ENCODE results near the gene FAM120A. TPM values are rescaled to one million over a fixed set of nuclear protein-coding genes. Genes with fewer than 3 reads are reported as not detected.

Gene FAM120A
- total RNA-seq, 1 donor from 2014 or later = 57.7 TPM

- Mint-ChIP-seq H3K4me1 (ENCODE audit: low read depth, unreplicated experiment) (peaks cover 2% of the 10 kb centered on the region), H3K4me3 (ENCODE audit: unreplicated experiment) (no peak overlapping the region), H3K27me3 (ENCODE audit: low read depth, unreplicated experiment) (no peaks in the 10 kb centered on the region), H3K27ac (ENCODE audit: unreplicated experiment) (no peak overlapping the region), H3K36me3 (ENCODE audit: low read depth, unreplicated experiment) (peaks cover 2% of the 10 kb centered on the region), H3K9me3 (ENCODE audit: unreplicated experiment) (peaks cover 5% of the 10 kb centered on the region)
- Histone ChIP-seq H3K4me3 (ENCODE audit: insufficient read depth, low read depth, low read length) (no peak overlapping the region), H3K4me1 (ENCODE audit: insufficient read depth, low read length) (no peaks in the 10 kb centered on the region), H3K9ac (ENCODE audit: low read length) (no peak overlapping the region), H3K27me3 (ENCODE audit: insufficient read depth, low read length) (no peaks in the 10 kb centered on the region), H4K20me1 (ENCODE audit: insufficient read depth, low read length) (peaks cover 79% of the 10 kb centered on the region), H3K4me2 (ENCODE audit: low read length) (no peak overlapping the region), H3K9me3 (ENCODE audit: insufficient read depth, low read depth, low read length) (no peaks in the 10 kb centered on the region), H2AFZ (ENCODE audit: low read depth, low read length) (no peak overlapping the region), H3K79me2 (ENCODE audit: insufficient read depth, low read length) (peaks cover 74% of the 10 kb centered on the region), H3K36me3 (ENCODE audit: insufficient read depth, low read length) (no peaks in the 10 kb centered on the region), H3K27ac (ENCODE audit: low read depth, low read length) (no peak overlapping the region)
- FAIRE-seq (no peak), DNase-seq (ENCODE audit: low read depth) (no peak)
- no peak for TF ChIP-seq CTCF (IDR thresholded peaks at IDR 0.05; ENCODE audit: insufficient read depth, low read depth, low read length)
- no peak for TF ChIP-seq EZH2 (IDR thresholded peaks at IDR 0.05; ENCODE audit: insufficient read depth, low read length)
Observed at GRCh38 chr9:93613174-93613573, 161.7 kb downstream of the FAM120A start.

DNA sequence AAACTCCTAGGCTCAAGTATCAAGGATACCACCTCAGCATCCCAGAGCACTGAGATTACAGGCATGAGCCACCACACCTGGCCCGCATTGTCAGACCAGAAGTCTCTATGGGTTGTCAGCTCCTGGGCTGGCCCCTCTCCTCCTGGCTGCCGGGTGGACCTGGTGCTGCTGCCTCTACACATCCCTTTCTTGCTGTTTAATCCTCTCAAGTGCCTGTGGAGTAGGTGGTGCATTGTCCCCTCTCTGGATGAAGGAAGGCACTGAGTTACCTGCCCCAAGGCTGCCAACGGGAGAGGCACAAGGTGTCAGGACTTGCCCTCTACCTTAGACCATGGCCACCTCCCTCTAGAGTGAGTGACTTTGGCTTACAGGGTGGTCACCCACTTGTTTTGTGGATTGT is 162.3 kb downstream of the FAM120A start:
- no peaks in the 10 kb centered on the region for H3K4me1 ChIP-seq (ENCODE audit: insufficient read depth, low read length)
- Mint-ChIP-seq H3K27me3 (ENCODE audit: low read depth, unreplicated experiment) (no peaks in the 10 kb centered on the region), H3K4me3 (ENCODE audit: unreplicated experiment) (no peak overlapping the region), H3K9me3 (ENCODE audit: unreplicated experiment) (peaks cover 5% of the 10 kb centered on the region), H3K36me3 (ENCODE audit: low read depth, unreplicated experiment) (peaks cover 2% of the 10 kb centered on the region), H3K4me1 (ENCODE audit: low read depth, unreplicated experiment) (peaks cover 2% of the 10 kb centered on the region), H3K27ac (ENCODE audit: unreplicated experiment) (no peak overlapping the region)
- FAIRE-seq (no peak), DNase-seq (ENCODE audit: low read depth) (no peak)
- peaks cover 80% of the 10 kb centered on the region for H3K79me2 ChIP-seq (ENCODE audit: insufficient read depth, low read length)
- no peaks in the 10 kb centered on the region for H3K27me3 ChIP-seq (ENCODE audit: insufficient read depth, low read length)
- H3K36me3 ChIP-seq (ENCODE audit: insufficient read depth, low read length) = no peaks in the 10 kb centered on the region
- H3K4me3 ChIP-seq (ENCODE audit: insufficient read depth, low read depth, low read length) = no peak overlapping the region
- no peak overlapping the region for H3K27ac ChIP-seq (ENCODE audit: low read depth, low read length)
- no peaks in the 10 kb centered on the region for H3K9me3 ChIP-seq (ENCODE audit: insufficient read depth, low read depth, low read length)
- no peak overlapping the region for H3K9ac ChIP-seq (ENCODE audit: low read length)
- peaks cover 85% of the 10 kb centered on the region for H4K20me1 ChIP-seq (ENCODE audit: insufficient read depth, low read length)
- H2AFZ ChIP-seq (ENCODE audit: low read depth, low read length) = no peak overlapping the region
- TF ChIP-seq CTCF (IDR thresholded peaks at IDR 0.05; ENCODE audit: insufficient read depth, low read depth, low read length) = no peak
- TF ChIP-seq EZH2 (IDR thresholded peaks at IDR 0.05; ENCODE audit: insufficient read depth, low read length) = no peak
- no peak overlapping the region for H3K4me2 ChIP-seq (ENCODE audit: low read length)

DNA sequence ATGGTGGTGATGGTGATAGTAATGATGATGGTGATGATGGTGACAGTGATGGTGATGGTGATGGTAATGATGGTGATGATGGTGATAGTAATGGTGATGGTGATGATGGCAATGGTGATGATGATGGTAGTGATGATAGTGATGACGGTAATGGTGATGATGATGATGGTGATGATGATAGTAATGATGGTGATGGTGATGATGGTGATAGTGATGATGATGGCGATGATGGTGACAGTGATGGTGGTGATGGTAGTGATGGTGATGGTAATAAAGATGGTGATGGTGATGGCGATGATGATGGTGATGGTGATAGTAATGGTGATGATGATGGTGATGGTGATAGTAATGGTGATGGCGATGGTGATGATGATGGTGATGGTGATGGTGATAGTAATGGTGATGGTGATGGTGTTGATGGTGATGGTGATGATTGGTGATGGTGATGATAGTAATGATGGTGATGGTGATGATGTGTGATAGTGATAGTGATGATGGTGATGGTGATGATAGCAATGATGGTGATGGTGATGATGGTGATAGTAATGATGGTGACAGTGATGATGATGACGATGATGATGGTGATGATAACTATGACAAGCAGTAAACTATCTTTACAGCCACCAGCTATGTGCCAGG is 163.5 kb downstream of the FAM120A start:
- H3K36me3 Mint-ChIP-seq (ENCODE audit: low read depth, unreplicated experiment) = peaks cover 2% of the 10 kb centered on the region
- no peak overlapping the region for H3K27ac Mint-ChIP-seq (ENCODE audit: unreplicated experiment)
- peaks cover 75% of the 10 kb centered on the region for H3K79me2 ChIP-seq (ENCODE audit: insufficient read depth, low read length)
- no peak overlapping the region for H3K4me3 Mint-ChIP-seq (ENCODE audit: unreplicated experiment)
- no peak overlapping the region for H3K4me2 ChIP-seq (ENCODE audit: low read length)
- H3K4me1 Mint-ChIP-seq (ENCODE audit: low read depth, unreplicated experiment) = peaks cover 2% of the 10 kb centered on the region
- H3K9ac ChIP-seq (ENCODE audit: low read length) = no peak overlapping the region
- no peak overlapping the region for H3K4me3 ChIP-seq (ENCODE audit: insufficient read depth, low read depth, low read length)
- H3K27me3 ChIP-seq (ENCODE audit: insufficient read depth, low read length) = no peaks in the 10 kb centered on the region
- no peaks in the 10 kb centered on the region for H3K27me3 Mint-ChIP-seq (ENCODE audit: low read depth, unreplicated experiment)
- H3K9me3 Mint-ChIP-seq (ENCODE audit: unreplicated experiment) = peaks cover 4% of the 10 kb centered on the region
- FAIRE-seq (no peak), DNase-seq (ENCODE audit: low read depth) (no peak)
- no peak overlapping the region for H3K27ac ChIP-seq (ENCODE audit: low read depth, low read length)
- H3K4me1 ChIP-seq (ENCODE audit: insufficient read depth, low read length) = no peaks in the 10 kb centered on the region
- no peak overlapping the region for H2AFZ ChIP-seq (ENCODE audit: low read depth, low read length)
- peaks cover 90% of the 10 kb centered on the region for H4K20me1 ChIP-seq (ENCODE audit: insufficient read depth, low read length)
- H3K9me3 ChIP-seq (ENCODE audit: insufficient read depth, low read depth, low read length) = no peaks in the 10 kb centered on the region
- H3K36me3 ChIP-seq (ENCODE audit: insufficient read depth, low read length) = no peaks in the 10 kb centered on the region
- TF ChIP-seq CTCF (IDR thresholded peaks at IDR 0.05; ENCODE audit: insufficient read depth, low read depth, low read length) = no peak
